Fibroblast of villous mesenchyme (primary cell): ENCODE results near the gene VEZT. TPM values are rescaled to one million over a fixed set of nuclear protein-coding genes. Genes with fewer than 3 reads are reported as not detected.

Experiments
- DNase-seq: peaks from one replicate; pipeline ENCODE4 v3.0.0-alpha.2; 2010; ENCODE audit warnings: low read depth
- H3K4me3 ChIP-seq: 2 replicates; pipeline ENCODE4 v1.5.1; 2011; ENCODE audit warnings: low read depth, mild to moderate bottlenecking, low read length
- CTCF ChIP-seq: IDR thresholded peaks from 2 replicates; pipeline ENCODE4 v1.5.1; 2012; ENCODE audit warnings: low read depth, mild to moderate bottlenecking, low read length; ENCODE audit not compliant: insufficient read depth
- small RNA-seq: library from RNA; depleted of rRNA; stranded (forward); fragments of <200 nt; gene quantifications from one replicate; pipeline ENCODE3, GENCODE V24; 2012
- total RNA-seq: library from RNA; depleted of rRNA; stranded (reverse); fragments of >200 nt; gene quantifications from 2 replicates; pipeline ENCODE4 v1.2.3, GENCODE V29; 2012

The VEZT gene
- total RNA-seq, 1 donor, result 84.6 TPM

- H3K4me3 ChIP-seq, result no peak overlapping the region
- TF ChIP-seq CTCF, result no peak
- no peak for DNase-seq
These were observed 121.6 kb downstream of the VEZT start for GRCh38 chr12:95339086-95339788.

- H3K4me3 ChIP-seq, result no peak overlapping the region
- no peak for DNase-seq
- no peak for TF ChIP-seq CTCF
These were observed 124.4 kb downstream of the VEZT start for GRCh38 chr12:95342008-95342407.

- no peak for TF ChIP-seq CTCF
- H3K4me3 ChIP-seq, result no peak overlapping the region
- no peak for DNase-seq
These were observed 126.0 kb downstream of the VEZT start for GRCh38 chr12:95343461-95344230.

- no peak for TF ChIP-seq CTCF
- H3K4me3 ChIP-seq, result no peak overlapping the region
- no peak for DNase-seq
These were observed 131.7 kb downstream of the VEZT start for GRCh38 chr12:95349291-95349690.

GRCh38 chr12:95351748-95352147 is 134.1 kb downstream of the VEZT start:
- H3K4me3 ChIP-seq, result no peak overlapping the region
- no peak for TF ChIP-seq CTCF
- no peak for DNase-seq

Small RNA genes within 50 kb of the gene (small RNA-seq; reads per million reads assigned to genes)
- gene MIR331 (111 reads per million, percentile 97 among the genes with 10 or more reads in this experiment), gene MIR3685 (not detected), gene RF00019 (not detected), gene RNU6-808P (not detected)

Other genes starting within 250 kb of the VEZT start
- gene NDUFA12, start 214.1 kb upstream of the VEZT start, total RNA-seq, result 108 and 137 TPM in 2 replicates
- gene NR2C1, start 144.2 kb upstream of the VEZT start, total RNA-seq, result 19.0 and 26.8 TPM in 2 replicates
- 11.9 and 18.1 TPM in 2 replicates for gene FGD6, start 340 bp upstream of the VEZT start, total RNA-seq